Kidney glomerular epithelial cell (primary cell): ENCODE data around the gene MGLL.

Experiments
- DNase-seq: peaks from one replicate; lab custom pipeline; 2025; lab: John Stamatoyannopoulos, UW

The MGLL gene

DNA sequence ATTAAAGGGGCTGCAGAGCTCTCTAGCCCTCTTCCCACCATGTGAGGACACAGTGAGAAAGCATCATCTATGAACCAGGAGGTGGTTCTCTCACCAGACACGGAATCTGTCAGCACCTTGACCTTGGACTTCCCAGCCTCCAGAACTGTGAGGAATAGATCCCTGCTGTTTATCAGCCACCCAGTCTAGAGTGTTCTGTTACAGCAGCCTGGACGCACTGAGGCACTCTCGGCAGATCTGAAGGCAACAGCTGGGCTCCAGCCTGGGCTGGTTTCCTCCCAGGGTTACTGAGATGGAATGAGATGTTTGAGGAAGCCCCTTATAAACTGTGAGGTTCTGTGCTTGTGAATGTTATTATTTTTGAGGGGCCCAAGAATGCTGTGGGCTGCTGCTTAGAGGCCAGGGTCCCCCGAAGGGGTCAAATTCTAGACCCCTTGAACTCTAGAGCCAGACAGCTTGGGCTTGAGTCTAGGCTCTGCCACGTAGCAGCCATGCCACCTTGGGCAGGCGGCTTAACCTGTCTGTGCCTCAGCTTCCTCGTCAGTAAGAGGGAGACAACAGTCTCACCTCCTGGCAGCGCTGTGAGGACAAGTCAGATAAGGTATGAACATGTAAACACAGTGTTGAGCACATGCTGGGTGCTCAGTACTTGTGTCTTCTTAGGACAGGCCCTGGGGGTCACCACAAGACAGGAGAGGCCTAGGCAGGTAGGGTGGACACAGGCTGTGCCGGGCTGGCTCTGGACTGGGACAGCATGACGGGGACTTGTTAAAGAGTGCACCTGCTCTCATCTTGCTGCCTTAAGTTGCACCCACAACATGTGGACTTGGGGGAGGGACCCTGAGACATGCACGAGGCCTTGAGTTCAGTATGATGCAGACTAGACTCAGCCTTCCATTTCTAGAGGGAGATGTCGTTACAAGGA, 49.2 kb downstream of the MGLL start:
- DNase-seq: no peak

DNA sequence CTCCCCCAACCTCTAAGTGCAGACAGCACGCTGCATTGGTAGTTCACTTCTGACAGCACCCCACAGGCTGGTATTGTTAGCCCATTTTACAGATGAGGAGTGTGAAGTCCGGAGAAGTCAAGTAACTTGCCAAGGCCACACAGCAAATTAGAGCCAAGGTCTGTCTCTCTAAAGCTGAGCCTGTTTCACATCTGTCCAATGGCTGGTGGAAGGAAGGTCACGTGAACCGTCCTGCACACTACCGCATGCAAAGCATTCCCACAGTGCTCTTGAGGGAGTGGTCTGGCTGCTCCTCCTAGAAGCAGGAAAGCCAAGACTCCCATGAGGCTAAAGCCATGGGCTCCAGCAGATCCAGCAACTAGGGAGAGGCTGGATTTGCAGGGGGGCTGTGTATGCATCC, 50.0 kb downstream of the MGLL start:
- DNase-seq: no peak

DNA sequence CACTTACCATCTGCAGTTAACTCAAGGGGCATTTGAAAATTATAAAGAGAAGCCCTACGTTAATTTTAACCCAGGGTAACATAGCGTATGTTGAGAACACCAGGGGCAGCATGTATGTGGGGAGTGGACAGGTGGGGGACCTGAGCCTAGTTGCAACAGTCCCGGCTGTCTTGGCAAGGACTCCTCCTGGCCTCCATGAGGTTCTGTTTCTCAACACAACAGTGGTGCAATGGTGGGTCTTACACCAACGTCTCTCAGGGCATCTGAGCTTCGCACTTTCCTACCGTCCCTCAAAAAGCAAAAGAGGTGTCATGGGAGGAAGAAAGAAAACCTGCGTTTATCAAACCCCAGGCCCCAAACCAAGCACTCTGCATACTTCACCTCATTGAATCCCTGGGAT, 50.6 kb downstream of the MGLL start:
- no peak for DNase-seq

DNA sequence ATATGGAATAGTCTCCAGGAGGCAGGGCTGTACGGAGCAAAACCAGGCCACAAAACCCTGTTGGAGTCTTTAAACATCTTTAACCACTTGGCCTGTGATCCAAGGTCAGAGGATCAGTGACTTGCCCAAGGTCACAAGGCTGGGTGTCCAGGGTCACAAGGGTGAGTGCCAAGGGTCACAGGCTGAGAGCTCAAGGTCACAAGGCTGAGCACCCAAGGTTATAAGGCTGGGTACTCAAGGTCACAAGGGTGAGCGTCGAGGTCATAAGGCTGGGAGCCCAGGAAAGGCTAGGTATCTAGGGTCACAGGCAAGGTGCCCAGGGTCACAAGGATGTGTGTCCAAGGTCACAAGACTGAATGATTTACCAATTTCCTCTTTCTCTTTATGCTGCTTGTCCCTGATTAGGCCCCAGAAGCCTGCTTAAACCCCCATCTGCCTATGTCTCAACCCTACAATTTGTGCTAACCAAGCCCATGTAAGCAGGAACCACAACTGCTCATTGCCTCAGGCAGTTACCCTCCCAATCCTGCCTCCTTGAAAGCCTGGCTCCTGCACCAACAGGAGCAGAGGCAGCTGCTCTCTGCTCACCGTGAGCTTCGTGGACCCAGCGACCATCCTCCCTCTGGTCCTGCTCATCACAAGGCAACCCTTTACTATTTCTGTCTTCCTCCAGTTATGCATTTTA, 51.5 kb downstream of the MGLL start:
- no peak for DNase-seq

DNA sequence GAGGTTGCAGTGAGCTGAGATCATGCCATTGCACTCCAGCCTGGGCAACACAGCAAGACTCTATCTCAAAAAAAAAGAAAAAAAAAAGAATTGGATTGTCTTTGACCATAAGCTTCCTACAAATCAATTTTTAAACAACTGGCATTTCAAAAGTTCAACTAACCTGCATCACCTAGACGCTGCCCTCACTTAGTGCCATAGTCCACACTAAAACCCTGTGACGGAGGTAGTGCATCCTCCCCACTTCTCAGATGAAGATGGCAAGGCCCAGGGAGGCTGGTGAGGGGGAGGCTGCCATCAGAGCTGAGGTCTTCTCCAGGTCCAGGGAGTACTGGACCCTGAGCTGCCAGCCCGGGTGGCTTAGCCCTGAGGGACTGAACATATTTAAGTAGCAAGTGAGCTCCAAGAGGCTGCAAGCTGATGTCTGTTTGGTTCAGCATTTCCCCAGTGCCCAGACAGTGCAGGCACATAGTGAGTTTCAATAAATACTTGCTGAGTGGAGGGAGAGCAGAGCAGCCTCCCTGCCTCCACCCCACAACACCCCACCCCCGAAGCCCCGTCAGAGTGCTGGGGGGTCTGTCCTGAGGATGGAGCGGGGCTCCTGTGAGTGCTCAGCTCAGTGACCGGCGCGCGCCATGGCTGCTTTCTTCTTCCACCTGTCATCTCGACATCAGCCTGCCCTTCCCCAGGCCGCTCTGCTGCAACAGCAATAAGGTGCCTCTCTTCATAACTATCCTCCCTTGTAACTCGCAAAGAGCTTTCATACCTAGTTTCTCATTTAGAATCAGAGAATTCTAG, 52.8 kb downstream of the MGLL start:
- DNase-seq: no peak

DNA sequence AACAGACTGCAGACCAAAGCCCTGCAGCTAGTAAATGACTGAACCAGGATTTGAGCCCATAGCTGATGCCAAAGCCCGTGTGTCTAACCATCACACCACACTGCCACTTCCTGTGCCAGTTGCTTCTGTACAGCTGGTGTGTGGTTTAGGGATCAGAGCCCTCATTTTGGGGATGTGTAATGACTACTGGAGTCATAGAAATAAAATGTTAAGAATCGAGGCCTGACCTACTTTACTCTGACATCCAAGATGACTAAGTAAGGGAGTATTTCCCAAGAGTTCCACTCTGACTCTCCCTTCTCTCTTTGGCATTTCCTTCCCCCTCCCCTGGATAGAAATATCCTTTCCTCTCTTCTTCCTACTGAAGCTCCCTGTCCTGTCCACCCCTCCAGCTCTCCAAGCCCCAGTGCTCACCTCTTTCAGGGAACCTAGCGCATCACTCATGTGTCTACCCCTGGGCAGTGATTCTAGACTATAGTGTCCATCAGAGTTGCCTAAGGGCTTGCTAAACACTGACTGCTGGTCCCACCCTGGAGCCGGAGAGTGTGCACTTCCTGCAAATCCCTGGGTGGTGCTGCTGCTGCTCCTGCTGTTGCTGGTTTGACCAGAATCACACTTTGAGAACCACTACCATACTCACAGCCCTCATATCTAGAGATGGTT, 53.8 kb downstream of the MGLL start:
- DNase-seq: peak; percentile 97

DNA sequence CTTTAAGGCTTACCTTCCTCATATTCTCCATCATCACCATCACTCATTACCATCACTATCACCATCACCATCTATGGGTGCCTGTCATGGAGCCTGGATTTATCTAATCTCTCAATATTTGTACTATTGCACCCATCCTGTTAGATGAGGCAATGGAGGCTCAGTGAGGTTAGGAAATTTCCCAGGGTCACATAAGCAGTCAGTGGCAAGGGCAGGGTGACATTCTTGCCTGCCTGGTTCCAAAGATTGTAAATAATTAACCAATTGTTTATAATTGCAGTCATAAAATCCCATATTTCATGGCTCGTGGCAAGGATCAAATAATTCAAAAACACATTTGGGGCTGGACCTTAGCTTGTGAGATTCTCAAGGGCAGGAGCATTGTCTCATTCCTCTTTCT, 55.2 kb downstream of the MGLL start:
- no peak for DNase-seq

DNA sequence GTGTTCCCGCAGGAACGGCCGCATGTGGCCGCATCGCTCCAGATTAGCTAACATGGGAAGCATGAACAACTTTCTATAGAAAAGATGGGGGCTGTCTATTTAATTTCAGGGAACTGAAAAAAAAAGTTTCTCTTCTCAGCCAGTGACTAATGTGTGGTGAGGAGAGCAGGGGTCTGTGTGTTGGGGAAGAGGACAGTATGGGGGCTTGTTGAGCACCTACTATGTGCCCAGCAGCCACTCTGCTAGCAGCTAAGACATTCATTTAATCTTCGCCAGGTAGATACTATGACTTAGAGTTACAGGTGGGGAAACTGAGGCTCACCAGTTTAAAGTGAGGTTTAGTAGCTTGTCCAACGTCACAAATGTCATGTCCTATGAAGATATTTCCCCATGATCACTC, 56.6 kb downstream of the MGLL start:
- no peak for DNase-seq

DNA sequence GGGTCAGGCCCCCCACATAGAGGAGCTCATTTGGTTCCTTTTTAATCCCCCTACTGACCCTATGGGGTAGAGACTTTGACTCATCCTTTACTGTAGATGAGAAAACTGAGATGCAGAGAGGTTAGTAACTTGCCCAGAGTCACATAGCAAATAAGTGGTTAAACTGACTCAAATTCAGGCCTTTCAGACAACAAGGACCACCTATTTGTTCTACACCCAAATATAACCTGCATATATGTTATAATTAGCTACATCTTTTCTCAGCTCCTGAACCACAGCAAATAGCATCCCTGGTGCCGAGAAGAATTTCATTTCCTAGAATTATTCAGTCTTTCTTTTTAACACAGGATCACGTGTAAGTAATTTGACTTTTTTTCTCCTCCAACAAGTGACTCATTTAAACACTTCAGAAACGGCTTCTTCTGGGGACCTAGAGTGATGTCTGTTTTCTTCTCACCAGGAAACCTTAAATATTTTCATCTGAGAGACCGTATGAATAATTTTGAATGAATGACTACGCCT, 57.4 kb downstream of the MGLL start:
- DNase-seq: no peak

DNA sequence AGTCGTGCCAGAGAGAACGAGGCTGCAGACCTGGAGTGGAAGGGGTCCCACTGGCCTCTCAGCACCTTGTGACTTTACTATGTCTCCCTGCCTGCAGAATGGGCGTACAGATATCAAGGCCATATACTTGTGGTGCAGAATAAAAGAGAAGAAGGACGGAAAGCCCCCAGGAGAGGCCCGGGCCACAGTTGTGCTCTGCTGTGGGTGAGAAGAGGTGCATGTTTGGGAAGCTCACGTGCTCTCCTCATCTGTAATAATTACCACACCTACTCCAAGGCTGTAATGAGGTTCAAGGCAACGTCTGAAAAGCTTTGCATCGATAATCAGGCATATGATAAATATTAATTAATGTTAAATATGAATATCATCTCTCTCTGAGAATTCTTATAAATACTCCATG, 58.0 kb downstream of the MGLL start:
- no peak for DNase-seq

DNA sequence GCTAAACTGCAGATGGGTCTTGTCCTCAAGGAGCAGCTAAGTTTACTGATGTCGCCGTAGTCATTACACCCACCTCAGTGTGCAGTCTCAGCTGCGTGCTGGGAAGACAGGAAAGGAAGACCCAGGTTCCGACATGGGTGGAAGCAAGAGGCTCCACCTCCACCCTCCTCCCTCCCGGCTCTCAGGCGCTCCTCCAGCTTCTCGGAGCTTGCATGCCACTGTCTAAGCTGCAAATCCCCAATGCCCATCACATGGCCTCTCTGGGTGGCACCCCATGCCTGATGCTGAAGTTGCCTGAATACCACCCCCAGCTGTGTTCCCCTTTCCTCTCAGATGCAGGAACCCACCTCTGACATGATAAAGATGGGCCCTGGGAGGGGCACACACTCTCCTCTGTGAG, 58.5 kb downstream of the MGLL start:
- no peak for DNase-seq

DNA sequence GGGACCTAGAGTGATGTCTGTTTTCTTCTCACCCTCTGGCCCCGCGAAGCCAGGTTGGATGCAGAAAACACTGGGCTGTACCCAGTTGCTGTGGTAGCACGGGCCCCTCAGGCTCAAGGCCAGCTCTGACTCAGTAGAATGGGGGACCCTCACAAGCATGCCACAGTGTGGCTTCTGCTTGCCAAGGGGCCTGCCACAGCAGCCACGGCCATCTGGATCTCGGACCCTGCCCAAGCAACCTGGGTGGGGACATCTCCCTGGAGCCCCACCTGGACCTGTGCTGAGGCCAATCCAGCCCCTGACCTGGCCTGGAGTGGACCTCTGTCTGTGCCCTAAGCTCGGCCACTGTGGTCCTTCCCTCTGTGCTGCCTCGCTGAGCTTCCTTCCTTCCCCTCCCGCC, 59.0 kb downstream of the MGLL start:
- DNase-seq: no peak

DNA sequence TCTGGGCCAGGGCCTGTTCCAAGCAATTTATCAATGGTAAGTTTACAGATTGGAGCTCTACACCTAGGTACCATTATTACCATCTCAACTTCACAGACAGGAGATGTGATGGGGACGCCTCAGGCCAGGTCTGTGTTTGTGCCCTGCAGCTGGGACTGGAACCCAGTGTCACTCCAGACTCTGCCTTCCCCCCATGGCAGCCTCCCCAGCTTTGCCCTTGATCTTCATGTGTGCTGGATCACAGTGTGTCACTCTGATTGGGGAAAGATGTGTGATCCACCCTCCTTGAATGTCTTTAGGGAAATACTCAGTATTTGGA, 59.6 kb downstream of the MGLL start:
- no peak for DNase-seq

DNA sequence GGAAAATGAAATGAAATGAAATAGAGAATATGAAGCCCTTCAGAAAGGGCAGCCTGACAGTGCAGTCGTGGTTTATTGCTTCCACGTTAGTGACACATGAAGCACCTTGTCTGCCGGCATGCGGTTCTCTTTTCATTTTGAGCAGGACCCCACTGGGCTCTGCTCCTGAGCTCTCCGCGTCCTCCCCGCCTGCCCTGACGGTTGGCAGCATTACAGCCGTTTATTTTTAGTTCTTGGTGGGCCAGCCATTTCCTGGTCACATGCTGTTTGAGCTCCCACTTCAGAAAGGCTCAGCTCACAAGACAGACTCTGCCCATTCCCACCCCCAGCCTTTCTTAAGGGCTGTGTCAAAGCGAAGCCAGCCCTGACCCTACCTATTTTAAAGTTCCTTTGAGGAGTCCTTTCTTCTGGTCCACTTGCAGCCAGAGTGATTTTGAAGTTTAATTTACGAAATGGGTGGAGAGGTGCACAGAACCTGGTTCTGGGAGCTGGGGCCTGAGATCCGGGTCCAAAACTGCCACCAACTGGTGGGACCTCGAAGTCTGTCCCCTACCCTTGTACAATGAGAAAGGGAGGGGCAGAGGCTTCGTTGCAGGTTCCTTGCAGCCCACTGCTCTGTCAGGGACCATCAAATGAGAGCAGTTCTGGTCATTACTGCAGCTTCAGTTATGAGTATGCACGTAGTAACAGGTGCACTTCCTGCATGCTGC, 60.1 kb downstream of the MGLL start:
- DNase-seq: no peak

DNA sequence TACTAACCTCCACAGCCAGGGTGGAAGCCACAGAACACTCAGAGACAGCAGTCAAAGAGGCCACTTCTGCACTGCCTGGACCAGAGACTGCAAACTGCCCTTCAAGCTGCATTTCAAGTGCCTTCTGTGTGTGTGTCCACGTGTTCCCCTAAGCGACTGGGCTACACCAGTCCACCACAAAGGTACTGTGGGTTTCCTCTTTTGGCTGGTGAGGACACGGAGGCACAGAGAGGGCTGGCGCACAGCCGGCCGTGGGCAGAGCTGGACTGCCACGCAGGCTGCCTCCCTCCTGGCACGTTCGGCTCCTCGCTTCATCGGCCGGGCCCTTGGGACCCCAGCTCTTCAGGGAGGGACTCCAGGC, 60.9 kb downstream of the MGLL start:
- no peak for DNase-seq

DNA sequence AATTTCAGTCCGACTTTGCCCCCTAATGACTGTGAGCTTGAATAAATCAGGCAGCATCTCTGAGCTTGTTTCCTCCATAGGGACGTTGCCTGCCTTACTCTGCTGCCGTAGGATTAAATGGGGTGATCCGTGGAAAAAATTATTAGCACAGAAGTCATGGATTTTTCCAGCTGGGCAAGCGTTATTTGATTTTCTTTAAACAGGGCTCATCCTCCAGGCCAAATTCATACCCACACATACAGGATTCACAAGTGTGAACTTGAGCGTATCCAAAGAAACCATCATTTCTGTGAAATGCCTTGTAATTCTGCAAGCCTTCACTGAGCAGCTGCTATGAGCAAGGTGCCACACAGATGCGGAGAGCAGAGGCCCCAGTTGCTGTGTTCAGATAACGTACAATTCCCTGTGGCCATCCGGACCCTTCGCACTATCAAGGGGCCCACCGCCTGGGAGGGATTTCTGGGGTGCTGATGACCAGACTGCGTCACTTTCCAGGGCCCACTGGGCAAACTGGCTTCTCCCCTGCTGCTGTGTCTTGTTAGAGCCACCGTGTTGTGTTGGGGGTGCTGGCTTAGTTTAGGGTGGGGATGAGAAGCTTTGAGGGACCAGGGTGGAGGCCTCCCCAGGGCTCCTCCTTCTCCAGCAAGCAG, 61.4 kb downstream of the MGLL start:
- no peak for DNase-seq

DNA sequence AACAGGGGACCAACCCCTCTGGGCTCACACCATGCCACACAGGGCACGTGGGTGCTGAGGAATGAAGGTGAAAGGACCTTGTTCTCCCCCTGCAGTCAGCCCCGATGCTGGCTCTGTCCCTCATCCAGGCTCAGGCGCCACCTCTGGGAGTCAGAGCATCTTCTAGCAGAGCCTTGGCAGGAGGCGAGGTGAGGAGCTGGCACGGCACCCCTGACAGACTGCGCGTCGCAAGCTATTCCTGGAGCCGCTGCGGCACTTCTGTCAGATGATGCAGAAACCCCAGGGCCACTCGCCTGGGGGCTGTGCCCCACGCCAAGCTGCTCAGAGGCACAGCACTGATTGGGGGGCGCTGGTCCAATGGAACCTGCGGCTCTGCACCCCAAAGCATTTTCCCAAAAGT, 62.0 kb downstream of the MGLL start:
- DNase-seq: no peak

DNA sequence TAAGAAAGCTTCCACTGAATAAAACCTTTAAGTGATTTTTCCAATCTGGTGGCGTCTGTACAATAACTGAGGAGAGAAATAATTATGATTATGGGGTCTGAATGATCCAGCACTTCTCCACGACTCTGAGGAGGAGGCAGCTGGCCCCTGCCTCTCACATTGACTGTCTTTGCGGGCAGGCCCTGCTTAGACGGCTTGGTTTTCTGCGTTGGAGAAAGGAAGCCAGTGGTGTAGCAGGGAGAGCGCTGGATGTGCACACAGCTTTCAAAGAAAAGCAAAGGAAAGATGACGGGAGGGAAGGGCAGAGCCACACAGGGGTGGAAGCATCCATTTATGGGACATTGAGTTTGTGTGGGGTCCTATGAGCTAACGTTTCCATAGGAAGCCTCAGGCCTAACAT, 62.5 kb downstream of the MGLL start:
- no peak for DNase-seq

DNA sequence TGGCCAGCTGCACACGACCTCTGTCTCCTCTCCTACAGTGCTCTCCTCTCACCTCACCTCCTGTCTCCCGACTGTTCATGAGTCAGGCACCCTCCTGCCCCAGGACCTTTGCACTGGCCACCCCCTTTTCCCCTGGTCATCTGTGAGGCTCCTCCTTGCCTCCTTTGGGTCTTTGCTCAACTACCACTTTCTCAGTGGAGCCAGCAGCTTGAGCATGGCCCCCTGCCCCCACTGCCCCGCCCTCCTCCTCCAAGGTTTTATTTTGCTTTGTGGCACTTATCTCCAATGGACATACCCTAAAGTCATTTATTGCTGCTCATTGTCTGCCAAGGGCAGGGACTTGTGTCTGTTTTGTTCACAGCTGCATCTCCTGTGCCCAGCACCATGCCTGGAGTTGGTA, 64.3 kb downstream of the MGLL start:
- DNase-seq: no peak

DNA sequence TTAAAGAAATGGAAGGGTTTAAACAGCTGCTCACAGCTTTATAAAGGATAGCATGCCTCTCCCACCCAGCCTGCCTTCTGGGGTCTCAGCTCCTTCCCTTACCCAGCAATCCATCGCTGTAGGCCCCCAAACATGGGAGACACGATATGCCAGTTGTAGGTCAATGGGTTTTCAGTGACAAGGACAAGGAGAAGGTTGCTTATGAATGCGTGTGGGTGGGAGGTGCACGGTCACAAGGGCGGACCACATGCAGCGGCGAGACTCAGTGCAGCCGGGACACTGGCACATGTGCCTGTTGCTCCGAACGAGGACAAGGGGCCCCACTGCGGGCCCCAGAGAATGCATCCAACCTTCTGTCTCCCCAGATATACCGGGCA, 67.0 kb downstream of the MGLL start:
- DNase-seq: no peak
